NCI-H1694 treated with DMSO at 0.1 percent for 48 hours (cell line): Measurements from ENCODE around the gene PXMP2.

ENCODE experiments used
- DNase-seq: peaks from one replicate; lab custom pipeline; 2025; lab: John Stamatoyannopoulos, UW

Gene PXMP2

GRCh38 chr12:132687211-132688164 is at the start of gene PXMP2, which contains the start of gene POLE:
Gene PXMP2, plus strand, starts transcription at chr12:132687587. Its CDS starts 84 bp downstream, at chr12:132687671.
Gene POLE, minus strand, starts transcription at chr12:132687342. Its CDS starts 27 bp downstream, at chr12:132687315.
- peak; percentile 80 for DNase-seq

- no peak for DNase-seq
Measured at GRCh38 chr12:132637811-132638210, 49.6 kb upstream of the PXMP2 start.

- peak; percentile 18 for DNase-seq
Measured at GRCh38 chr12:132638541-132639408, 48.6 kb upstream of the PXMP2 start.

GRCh38 chr12:132639956-132640520 is 47.3 kb upstream of the PXMP2 start:
- no peak for DNase-seq

- no peak for DNase-seq
Measured at GRCh38 chr12:132640936-132641335, 46.5 kb upstream of the PXMP2 start.

GRCh38 chr12:132641811-132642650 is 45.4 kb upstream of the PXMP2 start:
- DNase-seq = no peak

GRCh38 chr12:132642846-132643835 is 44.2 kb upstream of the PXMP2 start:
- no peak for DNase-seq

- no peak for DNase-seq
Measured at GRCh38 chr12:132646850-132647249, 40.5 kb upstream of the PXMP2 start.

GRCh38 chr12:132647858-132648257 is 39.5 kb upstream of the PXMP2 start:
- DNase-seq = no peak

GRCh38 chr12:132648616-132649225 is 38.7 kb upstream of the PXMP2 start:
- no peak for DNase-seq

- no peak for DNase-seq
Measured at GRCh38 chr12:132649226-132649945, 38.0 kb upstream of the PXMP2 start.

GRCh38 chr12:132651444-132652100 is 35.8 kb upstream of the PXMP2 start:
- peak; percentile 100 for DNase-seq

GRCh38 chr12:132653567-132654290 is 33.7 kb upstream of the PXMP2 start:
- no peak for DNase-seq

GRCh38 chr12:132657004-132657727 is 30.2 kb upstream of the PXMP2 start:
- no peak for DNase-seq

GRCh38 chr12:132658149-132658894 is 29.1 kb upstream of the PXMP2 start:
- no peak for DNase-seq

GRCh38 chr12:132659146-132659545 is 28.2 kb upstream of the PXMP2 start:
- no peak for DNase-seq
